HG03280 (cell line): ENCODE results near the gene FRMD5.

Source experiments
- ATAC-seq: cut with Tn5 transposase; IDR thresholded peaks from one replicate; pipeline ENCODE4 v1.9.1; 2021; ENCODE audit warnings: mild to moderate bottlenecking, moderate library complexity; ENCODE audit not compliant: unreplicated experiment

Gene FRMD5

DNA sequence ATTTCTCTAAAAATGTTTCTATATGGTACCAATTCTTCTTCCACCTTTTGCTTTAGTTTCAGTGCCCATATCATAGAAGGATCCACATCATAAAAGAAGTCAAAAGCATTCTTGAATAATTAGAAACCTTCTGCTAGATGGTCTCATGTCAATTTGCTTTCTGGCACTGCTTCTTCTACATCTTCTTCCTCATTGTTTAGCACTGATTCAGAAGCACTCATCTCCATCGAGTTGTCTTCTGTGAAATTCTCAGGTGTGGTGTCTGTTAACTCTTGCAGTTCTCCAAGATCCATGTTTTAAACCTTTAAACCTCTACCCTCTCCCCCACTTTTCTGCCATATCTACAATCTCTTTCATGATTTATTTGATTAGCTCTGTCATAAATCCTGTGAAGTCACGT, 213.5 kb downstream of the FRMD5 start:
- ATAC-seq: no peak

- no peak for ATAC-seq
Measured at GRCh38 chr15:43977072-43977884, 217.8 kb downstream of the FRMD5 start.

- no peak for ATAC-seq
Measured at GRCh38 chr15:43975770-43976169, 219.3 kb downstream of the FRMD5 start.

DNA sequence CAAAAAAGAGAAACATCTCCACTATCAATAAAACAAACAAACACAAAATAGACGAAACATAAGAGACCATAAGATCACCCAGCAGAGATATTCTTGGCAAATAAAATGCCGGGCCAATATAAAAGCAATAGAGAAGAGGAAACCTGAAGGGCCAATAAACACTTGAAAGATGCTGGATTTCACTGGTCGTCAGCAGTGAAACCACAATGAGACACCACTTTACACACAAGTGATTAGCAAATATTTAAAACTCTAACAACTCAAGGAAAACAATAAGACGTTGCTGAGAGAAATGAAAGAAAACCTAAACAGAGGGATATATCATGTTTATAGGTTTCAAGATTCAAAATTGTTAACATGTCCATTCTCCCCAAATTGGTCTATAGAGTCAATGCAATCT, 219.7 kb downstream of the FRMD5 start:
- ATAC-seq: no peak

- ATAC-seq: no peak
Measured at GRCh38 chr15:43974852-43975251, 220.2 kb downstream of the FRMD5 start.

DNA sequence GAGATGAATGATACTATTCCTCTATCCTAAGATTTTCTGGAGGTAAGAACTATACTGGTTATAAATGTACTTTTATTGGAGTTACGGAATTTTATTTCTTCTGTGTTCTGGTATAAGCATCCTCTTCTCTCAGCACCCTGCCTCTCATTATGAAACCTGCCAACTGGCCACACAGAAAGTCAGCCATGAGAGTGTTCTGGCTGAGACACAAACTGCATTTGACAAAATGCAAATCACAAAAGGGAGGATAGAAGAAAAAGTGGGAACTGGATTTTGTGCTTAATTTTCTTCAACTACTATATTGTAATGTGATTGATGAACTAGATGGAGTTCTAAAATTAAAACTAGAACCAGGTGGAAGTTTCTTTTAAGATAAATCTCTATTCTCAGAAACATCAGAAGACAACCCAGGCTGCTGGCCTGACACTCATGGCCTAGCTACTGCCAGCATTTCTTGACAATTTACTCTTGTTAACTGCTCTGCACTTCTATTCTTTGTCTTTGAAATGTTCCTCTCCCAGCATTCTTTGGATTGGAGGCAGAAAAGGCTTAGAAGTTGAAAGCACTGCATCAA, 225.2 kb downstream of the FRMD5 start:
- ATAC-seq: no peak

- no peak for ATAC-seq
Measured at GRCh38 chr15:43968551-43968950, 226.5 kb downstream of the FRMD5 start.

- no peak for ATAC-seq
Measured at GRCh38 chr15:43966646-43967045, 228.4 kb downstream of the FRMD5 start.

- ATAC-seq: no peak
Measured at GRCh38 chr15:43958861-43959330, 236.2 kb downstream of the FRMD5 start.

DNA sequence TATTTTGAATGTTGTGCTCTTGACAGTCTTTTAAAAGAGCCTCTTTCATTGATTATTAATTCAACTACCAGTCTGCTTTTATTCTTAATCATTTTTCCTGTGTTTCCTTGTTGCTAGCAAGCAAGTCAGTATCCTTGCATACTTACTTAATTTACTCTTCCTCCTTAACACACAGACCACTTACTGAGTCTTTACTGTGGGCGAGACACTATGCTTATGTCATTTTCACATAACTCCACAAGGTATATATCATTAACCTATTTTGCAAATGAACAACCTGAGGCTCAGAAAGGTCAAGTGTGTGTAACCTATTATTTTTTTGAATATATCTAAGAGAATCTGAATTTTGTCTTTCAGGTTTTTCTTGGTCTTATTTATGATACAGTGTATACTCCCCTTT, 237.3 kb downstream of the FRMD5 start:
- ATAC-seq: no peak

GRCh38 chr15:43955140-43955539, 239.9 kb downstream of the FRMD5 start:
- no peak for ATAC-seq

- ATAC-seq: no peak
Measured at GRCh38 chr15:43954181-43954621, 240.9 kb downstream of the FRMD5 start.

DNA sequence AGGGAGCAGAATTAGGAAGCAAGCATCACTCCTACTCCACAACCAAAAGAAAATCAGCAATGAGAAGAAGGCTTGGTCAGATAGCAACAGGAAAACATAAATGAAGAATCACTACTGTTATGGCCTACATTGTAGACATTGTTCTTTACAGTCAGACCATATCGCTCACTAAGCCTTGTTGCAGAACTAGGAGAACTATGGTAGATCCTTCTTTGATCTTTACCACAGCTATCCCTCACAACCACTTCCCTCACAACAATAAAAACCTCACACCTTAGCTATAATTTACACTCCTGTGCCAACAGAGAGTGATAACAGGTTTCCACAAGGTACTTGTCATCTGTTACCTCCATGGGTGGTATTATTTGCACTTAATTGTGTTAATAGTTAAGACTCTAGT, 241.7 kb downstream of the FRMD5 start:
- no peak for ATAC-seq

GRCh38 chr15:43950531-43950930, 244.5 kb downstream of the FRMD5 start:
- no peak for ATAC-seq

DNA sequence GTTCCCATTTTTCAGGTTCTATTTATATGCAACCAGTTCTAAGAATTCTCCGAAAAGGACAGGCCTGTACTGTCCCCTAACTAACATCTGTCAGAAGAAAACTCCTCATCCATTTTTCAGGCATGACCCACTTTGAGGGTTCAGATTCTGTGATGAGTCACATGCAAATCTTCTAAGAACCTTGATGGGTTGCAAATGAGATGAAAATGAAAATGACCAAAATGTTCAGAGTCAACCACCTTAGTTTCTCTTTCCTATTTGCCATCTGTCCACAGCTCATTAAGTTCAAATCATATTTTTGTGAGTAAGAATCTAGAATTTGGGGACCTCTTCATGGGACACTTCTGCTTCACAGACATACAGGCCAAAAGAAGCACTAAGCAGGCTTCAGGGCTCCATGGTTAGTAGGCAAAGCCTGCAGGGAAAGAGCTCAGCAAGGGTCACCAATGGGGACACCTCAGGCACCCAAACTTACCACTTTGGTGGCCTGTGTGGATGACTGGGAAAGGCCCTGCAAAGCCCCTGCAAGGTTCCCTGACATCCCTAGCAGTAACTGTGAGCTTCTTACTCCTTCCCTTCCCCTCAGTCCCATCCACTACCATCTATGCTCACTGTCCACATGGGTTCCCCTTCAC, 246.3 kb downstream of the FRMD5 start:
- peak; percentile 90 for ATAC-seq

DNA sequence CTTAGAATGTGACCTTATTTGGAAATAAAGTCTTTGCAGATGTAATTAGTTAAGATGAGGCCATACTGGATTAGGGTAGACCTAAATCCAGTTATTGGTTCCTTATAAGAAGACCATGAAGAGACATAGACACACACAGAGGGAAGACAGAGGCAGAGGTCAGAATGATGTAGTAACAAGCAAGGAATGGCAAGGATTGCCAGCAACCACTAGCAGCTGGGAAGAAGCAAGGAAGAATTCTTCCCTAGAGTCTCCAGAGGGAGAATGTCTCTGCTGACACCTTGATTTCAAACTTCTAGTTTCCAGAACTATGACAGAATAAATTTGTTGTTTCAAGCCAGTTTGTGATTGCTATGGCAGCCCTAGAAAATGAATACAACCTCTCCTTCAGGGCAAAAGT, 251.6 kb downstream of the FRMD5 start:
- no peak for ATAC-seq

DNA sequence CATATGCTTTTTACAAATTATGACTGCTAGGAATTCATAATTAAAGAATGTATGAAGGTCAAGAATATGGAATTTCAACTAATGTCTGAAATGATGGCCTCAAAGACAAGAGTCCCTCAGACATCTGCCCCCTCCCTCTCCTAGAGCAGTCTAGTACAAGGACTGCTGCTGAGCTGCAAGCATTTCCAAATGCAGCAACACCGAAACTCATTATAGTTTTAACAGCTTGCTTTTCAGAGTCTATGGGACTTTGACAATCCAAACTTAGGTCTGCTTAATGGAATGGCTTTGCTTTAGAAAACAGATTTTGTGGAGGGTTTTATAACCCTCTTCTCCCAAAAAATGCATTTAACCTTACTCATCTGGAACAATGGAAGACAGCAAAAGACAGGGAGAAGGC, 252.9 kb downstream of the FRMD5 start:
- no peak for ATAC-seq

DNA sequence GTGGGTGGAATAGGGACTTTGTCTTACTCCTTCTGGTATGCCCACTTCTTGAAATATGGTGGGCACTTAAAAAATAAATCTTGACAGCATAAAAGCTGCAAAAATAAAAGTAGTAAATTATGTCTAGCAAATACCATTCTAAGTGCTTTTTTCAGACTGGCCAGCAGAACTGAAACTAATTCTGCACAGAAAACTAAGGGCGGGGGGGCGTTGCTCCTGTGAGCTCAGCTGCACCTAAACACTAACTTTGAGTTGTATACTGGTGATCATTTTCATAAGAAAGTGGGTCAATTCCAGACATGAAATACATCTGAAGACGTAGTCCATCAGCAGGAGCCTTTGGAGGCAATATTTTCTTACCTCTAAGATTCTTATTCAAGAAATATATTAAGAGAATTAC, 253.5 kb downstream of the FRMD5 start:
- ATAC-seq: peak; percentile 77

- no peak for ATAC-seq
Measured at GRCh38 chr15:43941071-43941470, 254.0 kb downstream of the FRMD5 start.

DNA sequence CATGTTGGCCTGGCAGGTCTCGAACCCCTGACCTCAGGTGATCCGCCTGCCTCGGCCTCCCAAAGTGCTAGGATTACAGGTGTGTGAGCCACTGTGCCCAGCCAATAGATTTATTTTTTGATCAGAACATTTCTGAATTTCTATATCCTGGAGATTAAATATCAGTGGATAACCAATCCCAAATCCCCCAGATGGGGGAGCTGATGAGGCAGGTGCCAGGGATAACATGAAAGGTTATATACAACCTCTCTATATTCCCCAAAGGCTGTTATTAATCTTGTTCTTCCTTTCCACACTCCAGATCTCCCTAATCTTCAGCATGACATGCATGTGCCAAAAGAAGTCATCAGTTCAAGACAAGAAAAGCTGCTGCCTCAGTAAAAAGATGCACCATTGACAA, 256.0 kb downstream of the FRMD5 start:
- ATAC-seq: no peak

DNA sequence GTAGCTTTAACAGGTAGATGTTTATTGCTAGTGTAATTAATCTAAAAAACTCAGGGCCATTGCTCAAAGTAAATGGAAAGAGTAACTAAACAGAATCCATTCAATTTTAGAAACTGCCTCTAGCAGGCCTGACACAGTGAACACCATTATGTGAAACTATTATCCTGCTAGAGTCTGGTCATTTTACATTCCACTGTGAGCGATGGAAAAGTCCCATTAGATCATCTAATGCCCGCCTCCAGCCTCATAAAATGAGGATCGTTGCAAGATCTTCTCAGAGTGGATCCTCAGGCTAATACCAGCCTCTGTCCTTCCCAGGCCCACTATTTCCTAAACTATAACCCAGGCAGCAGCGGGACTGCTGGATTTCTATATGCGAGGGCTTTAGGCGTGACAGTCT, 260.6 kb downstream of the FRMD5 start:
- no peak for ATAC-seq

- no peak for ATAC-seq
Measured at GRCh38 chr15:43932907-43933306, 262.2 kb downstream of the FRMD5 start.
